ENCODE data around the gene COX7C. TPM values are rescaled to one million over a fixed set of nuclear protein-coding genes. Genes with fewer than 3 reads are reported as not detected.

Gene COX7C
- total RNA-seq, 1 experiment from 2014 or later = 1,292 TPM

- Histone ChIP-seq H3K9me3 (ENCODE audit: control insufficient read depth, low read depth, low read length) (no peaks in the 10 kb centered on the region), H3K56ac (ENCODE audit: insufficient read length, low read depth, low read length) (no peak overlapping the region), H3K4ac (ENCODE audit: low read depth, low read length) (no peak overlapping the region), H4K91ac (ENCODE audit: insufficient read length, low read depth, low read length) (no peak overlapping the region), H2BK5ac (ENCODE audit: insufficient read length, low read length) (no peak overlapping the region), H3K9ac (ENCODE audit: extremely low read depth, insufficient read length, low read length) (no peak overlapping the region), H3K23ac (ENCODE audit: insufficient read length, low read depth, low read length) (no peak overlapping the region), H3K14ac (ENCODE audit: insufficient read depth, low read length) (no peak overlapping the region), H4K5ac (ENCODE audit: insufficient read length, low read depth, low read length) (no peak overlapping the region), H4K20me1 (ENCODE audit: control insufficient read depth, insufficient read depth, insufficient read length) (no peaks in the 10 kb centered on the region), H3K4me2 (ENCODE audit: insufficient read depth, insufficient read length, low read length) (no peak overlapping the region), H3K27ac (ENCODE audit: insufficient read length, low read depth, low read length) (no peak overlapping the region), H4K8ac (replicated peaks; ENCODE audit: insufficient read length, low read depth, low read length) (no peak overlapping the region), H3K18ac (ENCODE audit: insufficient read length, low read depth, low read length) (no peak overlapping the region), H2AFZ (ENCODE audit: low read length) (no peak overlapping the region), H3K23me2 (ENCODE audit: insufficient read length, low read depth, low read length, poor library complexity, severe bottlenecking) (no peaks in the 10 kb centered on the region), H2BK15ac (ENCODE audit: low read depth, low read length) (no peak overlapping the region), H2BK12ac (ENCODE audit: insufficient read length, low read depth, low read length) (no peak overlapping the region), H2BK20ac (ENCODE audit: low read depth, low read length, poor library complexity, severe bottlenecking) (no peak overlapping the region), H3T11ph (ENCODE audit: low read length) (no peak overlapping the region), H3K79me1 (ENCODE audit: insufficient read depth, low read depth, low read length, poor library complexity, severe bottlenecking) (no peaks in the 10 kb centered on the region), H2AK5ac (ENCODE audit: insufficient read length, low read length) (no peak overlapping the region), H2BK120ac (ENCODE audit: low read depth, low read length, poor library complexity, severe bottlenecking) (no peak overlapping the region), H3K4me1 (ENCODE audit: insufficient read depth, low read length) (no peaks in the 10 kb centered on the region), H3K79me2 (ENCODE audit: insufficient read depth, low read length) (no peaks in the 10 kb centered on the region), H3K27me3 (ENCODE audit: insufficient read depth, low read length) (no peaks in the 10 kb centered on the region)
- Mint-ChIP-seq H3K4me3 (no peak overlapping the region), H3K36me3 (ENCODE audit: insufficient read depth in 1 of 3, low read depth in 3 of 3) (peaks cover 0 to 8% (median 2%) of the 10 kb centered on the region in 3 experiments; a peak in 3 of 7 replicates), H3K27me3 (ENCODE audit: low read depth) (no peaks in the 10 kb centered on the region), H3K9me3 (peaks cover 4 to 8% of the 10 kb centered on the region in 2 experiments; a peak in 4 of 5 replicates), H3K4me1 (no peaks in the 10 kb centered on the region), H3K27ac (no peak overlapping the region)
- TF ChIP-seq CTCF (conservative IDR thresholded peaks at IDR 0.05) = no peak
- no CpG with 5 or more reads among the region's 3 CpGs for WGBS (ENCODE audit: extremely low coverage, insufficient read length, low lambda C conversion rate)
- DNase-seq = no peak
Measured at GRCh38 chr5:86579502-86579901, 38.2 kb upstream of the COX7C start.

Measured in H9 (cell line).